Daoy (cell line): ENCODE data around the gene TROAP. TPM values are rescaled to one million over a fixed set of nuclear protein-coding genes. Genes with fewer than 3 reads are reported as not detected.
A peak's percentile ranks its signal among the peaks of the same experiment; 100 is the strongest.
"Not testable (repeated sequence)": the region's sequence is repeated elsewhere in the genome, so short reads cannot be mapped to it uniquely, and the experiment has no call there.

Source experiments
- DNase-seq: peaks from one replicate; pipeline ENCODE4 v3.0.0-alpha.2; 2015; ENCODE audit warnings: low read depth
- total RNA-seq: library from RNA; depleted of rRNA; stranded (reverse); fragments of >200 nt; shearing (Covaris generic); gene quantifications from 2 replicates; pipeline ENCODE4 v1.2.3, GENCODE V29; 2014; rRNA removed

Gene TROAP, protein sequence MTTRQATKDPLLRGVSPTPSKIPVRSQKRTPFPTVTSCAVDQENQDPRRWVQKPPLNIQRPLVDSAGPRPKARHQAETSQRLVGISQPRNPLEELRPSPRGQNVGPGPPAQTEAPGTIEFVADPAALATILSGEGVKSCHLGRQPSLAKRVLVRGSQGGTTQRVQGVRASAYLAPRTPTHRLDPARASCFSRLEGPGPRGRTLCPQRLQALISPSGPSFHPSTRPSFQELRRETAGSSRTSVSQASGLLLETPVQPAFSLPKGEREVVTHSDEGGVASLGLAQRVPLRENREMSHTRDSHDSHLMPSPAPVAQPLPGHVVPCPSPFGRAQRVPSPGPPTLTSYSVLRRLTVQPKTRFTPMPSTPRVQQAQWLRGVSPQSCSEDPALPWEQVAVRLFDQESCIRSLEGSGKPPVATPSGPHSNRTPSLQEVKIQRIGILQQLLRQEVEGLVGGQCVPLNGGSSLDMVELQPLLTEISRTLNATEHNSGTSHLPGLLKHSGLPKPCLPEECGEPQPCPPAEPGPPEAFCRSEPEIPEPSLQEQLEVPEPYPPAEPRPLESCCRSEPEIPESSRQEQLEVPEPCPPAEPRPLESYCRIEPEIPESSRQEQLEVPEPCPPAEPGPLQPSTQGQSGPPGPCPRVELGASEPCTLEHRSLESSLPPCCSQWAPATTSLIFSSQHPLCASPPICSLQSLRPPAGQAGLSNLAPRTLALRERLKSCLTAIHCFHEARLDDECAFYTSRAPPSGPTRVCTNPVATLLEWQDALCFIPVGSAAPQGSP
- total RNA-seq, result 45.5 and 48.3 TPM in 2 replicates

DNA sequence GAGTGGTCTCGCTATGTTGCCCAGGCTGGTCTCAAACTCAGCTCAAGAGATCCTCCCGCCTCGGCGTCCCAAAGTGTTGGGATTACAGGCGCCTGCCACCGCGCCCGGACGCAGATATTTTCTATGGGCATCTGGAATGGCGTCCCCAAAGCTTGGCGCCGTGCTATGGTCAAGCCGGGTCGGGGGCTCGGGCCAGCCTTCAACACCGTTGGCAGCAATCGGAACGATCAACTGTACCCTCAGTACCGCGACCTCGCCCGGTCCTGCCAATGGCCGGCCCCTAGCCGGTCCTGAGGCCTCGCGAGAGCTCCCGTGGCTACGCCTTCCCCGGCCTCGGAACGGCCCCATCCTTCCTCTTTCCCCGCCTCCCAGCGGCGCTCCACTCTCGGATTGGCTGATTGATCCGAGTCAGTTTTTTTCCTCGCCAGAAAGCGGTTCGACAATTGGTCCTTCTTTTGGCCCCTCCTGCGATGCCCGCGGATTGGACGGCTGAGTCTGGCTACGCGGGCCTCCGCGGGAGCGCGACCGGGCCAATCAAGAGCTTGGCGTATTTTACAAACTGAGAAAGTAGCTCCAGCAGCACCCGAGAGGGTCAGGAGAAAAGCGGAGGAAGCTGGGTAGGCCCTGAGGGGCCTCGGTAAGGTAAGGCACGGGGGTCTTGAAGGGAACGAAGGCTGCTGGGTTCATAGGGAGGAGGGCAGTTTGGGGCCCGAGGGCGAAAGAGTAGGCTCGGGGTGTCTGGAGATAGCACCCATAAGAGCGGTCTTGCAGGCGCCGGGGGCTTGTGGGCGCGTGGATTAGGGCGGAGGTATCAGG is at the start of gene TROAP:
Gene TROAP, plus strand, starts transcription at position 548 of the 816 bp plus-strand sequence. CDS start 354 bp downstream, outside the sequence.
- peak; percentile 99 for DNase-seq

DNA sequence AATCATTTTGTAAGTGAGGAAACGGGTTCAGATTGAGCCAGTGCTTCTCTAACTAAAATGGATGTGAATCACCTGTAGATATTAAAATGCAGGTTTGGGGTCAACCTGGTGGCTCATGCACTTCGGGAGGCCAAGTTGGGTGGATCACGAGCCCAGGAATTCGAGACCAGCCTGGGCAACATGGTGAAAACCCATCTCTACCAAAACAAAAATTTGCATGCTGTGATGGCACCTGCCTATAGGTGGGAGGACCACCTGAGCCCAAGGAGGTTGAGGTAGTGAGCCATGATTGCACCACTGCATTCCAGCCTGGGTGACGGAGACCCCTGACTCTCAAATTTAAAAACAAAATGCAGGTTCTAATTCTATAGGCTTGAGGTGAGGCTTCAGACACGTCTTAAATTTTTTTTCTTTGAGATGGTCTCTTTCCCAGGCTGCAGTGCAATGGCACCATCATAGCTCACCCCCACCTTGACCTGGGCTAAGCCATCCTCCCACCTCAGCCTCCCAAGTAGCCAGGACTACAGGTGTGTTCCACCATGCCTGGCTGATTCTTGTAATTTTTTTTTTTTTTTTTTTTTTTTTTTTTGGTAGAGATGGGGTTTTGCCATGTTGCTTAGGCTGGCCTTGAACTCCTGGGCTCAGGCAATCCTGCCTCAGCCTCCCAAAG is 49.2 kb upstream of the TROAP start:
- DNase-seq, result no peak

DNA sequence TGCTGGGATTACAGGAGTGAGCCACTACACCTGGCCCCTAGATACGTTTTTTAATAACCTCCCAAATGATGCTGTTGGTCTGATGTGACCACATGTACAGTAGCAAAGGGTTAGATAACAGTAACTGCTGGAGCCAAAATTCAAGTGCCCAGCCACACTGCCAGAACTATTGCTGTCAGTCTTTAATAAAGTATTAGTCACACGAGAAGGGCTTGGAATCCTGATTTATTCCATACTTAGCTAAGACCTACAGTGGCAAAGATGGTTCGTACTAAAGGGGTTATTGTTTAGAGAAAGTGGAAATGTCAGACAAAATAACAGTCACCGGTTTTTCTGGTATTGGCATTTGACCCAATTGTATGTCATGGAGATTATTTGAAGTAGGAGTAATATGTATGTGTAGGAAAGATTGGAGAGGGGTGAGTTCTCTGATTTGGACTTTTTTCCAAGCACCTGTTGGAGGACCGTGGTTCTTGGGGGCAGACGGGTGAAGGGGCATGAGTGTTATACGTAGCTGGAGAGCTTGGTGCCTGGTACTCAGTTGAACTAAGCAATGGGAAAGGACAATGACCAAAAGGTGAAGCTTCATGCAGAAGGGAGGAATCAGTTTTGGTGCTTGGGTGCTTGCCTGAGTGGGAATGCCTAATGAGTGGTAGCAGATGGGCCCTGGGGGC is 48.5 kb upstream of the TROAP start:
- DNase-seq, result no peak

DNA sequence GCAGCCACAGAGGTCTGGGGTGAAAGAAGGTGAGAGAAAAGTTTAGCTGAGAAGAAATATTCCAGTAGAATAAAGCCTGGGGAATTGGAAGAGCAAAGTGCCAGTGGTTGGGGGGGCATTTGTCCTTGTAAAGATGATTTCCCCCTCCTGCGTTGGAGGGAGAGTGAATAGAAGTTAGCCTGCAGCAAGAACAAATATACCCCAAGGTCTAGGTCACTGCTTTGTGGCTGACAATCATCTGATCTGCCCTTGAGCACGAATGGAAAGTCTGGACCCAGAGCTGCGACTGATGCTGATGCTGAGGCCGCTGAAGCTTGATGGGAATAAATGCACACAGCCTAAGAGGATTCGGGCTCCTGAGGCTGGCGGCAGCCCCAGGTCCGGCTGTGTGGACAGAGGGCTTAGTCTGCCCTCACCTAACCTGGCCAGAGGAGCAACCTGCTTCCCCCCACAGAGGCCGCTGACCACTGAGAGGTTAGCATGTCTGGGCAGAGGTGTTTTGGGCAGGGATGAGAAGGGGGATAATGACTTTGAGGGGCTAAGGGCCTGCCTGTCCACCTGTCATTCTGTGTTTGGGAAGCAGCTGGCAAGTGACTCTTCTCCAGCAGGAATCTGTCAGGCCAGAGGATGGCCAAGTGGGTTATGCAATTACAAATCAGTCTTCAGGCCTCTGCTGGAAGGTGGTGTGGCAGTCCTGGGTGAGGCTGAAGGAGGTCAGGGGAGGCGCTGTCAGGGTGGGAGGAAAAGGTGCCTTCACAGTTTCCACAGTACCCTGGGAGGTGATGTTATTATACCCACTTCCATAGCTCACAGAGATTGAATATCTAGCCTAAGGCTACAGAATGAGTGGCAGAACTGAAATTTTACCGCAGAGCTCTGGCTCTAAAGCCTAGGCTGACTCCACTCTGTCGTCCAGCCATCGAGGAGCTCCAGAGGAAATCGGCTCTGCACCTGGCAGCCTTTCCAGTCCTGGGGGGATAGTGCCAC is 46.5 kb upstream of the TROAP start:
- DNase-seq, result no peak

DNA sequence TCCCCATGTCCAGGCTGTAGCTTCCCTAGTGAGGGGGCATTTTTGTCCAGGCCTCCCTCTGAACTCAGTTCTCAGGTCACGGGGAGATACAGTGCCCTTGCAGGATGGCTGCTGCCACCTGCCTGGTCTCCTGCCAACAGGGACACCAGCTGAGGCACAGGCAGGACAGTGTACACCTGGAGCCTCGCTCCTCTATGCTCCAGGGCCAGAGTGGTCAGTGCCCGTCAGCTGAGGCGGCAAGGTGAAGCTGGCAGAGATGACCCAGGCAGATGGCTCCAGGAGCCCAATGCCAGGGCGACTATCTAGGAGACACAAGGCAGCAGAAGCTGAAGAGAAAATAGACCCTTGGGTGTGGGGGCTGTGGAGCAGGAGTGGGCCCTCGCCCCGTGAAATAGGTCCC is 45.6 kb upstream of the TROAP start:
- DNase-seq, result no peak

DNA sequence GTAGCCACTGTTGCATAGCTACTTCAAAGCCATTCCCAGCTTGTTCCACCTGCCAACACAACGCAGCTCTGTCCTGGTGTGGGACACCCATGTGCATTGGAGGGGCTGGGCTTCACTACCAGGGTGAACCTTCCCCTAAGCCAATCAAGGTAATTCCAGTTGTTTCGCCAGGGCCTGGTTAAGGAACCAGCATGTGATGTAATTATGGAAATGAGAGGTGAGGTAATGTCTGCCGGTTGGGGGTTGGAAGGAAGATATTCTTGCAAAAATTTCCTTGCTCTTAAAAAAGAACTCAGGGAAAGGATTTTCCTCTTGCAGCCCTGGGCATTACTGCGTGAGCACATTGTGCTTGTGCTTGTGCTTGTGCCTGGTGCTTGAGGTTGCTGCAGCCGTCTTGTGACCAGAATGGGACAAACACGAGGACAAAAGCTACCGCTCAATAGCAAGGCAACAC is 43.3 kb upstream of the TROAP start:
- no peak for DNase-seq

DNA sequence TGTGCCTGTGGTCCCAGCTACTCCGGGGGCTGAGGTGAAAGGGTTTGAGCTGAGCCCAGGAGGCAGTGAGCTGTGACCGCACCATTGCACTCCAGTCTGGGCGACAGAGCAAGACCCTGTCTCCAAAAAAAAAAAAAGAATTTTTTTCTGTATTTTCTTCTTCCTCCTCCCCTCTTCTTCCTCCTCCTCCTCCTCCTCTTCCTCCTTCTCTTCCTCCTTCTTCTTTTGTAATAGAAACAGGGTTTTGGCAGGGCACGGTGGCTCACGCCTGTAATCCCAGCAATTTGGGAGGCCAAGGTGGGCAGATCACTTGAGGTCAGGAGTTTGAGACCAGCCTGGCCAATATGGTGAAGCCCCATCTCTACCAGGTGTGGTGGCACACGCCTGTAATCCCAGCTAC is 42.5 kb upstream of the TROAP start:
- DNase-seq, result not testable (repeated sequence)

DNA sequence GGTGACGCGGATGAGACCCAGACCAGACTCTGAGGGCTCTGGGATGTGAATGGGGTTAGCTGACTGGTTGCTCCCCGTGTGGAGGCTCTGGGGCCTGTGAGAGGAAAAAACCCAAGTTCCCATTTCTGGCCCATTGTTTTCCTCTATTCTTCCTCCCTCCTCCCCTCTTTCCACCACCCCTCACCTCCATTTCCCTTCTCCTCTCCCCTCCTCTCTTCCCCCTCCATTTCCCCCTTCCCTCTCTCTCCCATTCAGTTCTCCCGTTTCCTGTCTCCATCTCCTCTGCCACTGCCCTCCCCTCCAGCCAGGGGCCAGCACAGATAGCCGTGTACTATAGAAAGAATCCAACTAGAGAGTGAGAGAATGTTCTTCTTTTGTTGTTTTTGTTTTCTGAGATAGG is 40.8 kb upstream of the TROAP start:
- DNase-seq, result no peak

DNA sequence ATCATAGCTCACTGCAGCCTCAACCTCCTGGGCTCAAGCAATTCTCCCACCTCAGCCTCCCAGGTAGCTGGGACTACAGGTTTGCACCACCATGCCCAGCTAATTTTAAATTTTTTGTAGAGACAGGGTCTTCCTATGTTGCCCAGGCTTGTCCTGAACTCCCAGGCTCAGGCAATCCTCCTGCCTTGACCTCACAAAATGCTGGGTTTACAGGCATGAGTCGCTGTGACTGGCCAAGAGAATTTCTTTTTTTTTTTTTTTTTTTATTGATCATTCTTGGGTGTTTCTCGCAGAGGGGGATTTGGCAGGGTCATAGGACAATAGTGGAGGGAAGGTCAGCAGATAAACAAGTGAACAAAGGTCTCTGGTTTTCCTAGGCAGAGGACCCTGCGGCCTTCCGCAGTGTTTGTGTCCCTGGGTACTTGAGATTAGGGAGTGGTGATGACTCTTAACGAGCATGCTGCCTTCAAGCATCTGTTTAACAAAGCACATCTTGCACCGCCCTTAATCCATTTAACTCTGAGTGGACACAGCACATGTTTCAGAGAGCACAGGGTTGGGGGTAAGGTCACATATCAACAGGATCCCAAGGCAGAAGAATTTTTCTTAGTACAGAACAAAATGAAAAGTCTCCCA is 40.2 kb upstream of the TROAP start:
- DNase-seq, result not testable (repeated sequence)

DNA sequence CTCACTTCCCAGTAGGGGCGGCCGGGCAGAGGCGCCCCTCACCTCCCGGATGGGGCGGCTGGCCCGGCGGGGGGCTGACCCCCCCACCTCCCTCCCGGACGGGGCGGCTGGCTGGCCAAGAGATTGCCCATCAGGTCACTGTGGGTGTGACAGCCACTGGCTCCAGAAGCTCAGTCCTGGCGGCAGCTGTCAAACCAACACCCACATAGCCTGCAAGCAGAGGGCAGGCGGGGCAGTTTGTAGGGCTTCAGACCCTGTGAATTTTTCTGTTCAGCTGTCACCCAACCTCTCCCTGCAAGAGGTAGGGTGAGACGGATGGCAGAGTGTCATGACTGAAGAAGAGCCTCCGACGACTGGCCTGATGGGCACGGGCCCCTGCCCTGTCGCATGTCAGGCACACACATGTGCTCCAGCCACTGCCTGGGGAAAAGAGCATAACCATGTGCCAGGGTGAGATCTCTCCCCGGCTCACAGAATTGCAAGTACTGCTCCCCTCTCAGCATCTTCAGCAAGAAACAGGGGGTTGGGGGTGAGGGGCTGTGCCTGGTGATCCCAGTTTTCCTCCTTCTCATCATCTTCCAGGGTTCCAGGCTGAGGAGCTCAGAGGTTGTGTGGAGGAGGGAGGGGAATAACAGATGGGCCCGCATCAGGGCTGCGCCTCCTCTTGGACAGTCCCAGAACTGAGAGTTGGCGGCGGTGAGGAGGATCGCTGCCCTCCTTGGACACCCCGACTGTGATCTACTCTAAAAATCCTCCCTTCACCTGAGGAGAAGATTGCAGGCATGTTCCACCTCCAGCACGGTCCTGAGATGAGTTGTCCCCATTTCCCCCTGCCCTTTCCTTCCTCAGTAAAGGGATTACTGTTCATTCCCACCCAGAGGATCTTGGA is 39.3 kb upstream of the TROAP start:
- DNase-seq, result no peak

DNA sequence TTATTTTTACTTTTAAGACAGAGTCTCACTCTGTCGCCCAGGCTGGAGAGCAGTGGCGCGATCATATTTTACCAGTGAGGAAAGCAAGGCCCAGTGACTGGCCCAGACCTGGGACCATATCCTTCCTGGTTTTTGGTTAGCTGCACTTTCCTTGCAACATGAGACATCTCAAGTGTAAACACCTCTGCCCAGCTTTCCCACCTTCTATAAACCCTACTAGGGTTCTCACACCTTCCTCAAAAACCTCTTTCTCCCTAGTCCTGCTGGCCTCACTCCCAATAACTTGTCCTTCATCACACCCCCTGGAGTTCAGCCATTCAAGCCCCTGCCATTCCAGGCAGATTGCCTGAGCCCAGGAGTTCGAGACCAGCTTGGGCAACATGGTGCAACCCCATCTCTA is 38.4 kb upstream of the TROAP start:
- no peak for DNase-seq

DNA sequence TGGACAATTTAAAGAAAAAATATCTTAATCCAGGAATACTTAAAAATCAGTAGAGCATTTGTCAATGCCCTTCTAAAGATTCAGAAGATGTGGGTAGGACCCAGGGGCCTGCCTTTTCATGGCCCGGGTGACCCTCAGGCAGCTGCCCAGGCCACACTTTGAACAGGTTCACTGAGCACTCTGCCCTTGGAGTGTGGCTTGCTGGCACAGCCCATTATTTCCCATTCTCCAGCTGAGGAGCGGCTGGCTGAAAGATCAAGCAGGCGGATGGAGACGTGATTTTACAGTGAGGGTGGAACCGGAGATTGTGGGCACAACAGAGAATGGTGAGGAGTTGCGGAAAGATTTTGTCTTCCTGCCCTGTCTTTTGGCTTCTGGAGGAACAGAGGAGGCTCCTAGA is 35.2 kb upstream of the TROAP start:
- no peak for DNase-seq

DNA sequence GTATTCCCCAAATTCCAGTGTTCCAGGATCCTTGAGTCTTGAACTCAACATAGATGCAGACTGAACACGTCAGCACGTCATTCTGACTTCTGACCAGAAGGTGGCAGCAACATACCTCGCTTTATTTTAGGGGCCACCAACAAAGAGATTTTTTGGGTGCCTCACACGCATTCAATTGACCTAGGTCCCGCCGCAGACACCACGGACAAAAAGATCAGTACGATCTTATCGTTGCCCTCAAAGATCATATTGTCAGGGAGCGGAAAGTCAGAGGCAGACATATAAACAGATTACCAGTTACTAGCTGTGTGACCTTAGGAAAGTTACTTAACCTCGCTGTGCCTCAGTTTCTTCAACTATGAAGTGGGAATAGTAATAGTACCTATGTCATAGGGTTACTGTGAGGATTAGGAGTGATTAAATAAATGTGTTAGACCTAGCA is 34.6 kb upstream of the TROAP start:
- DNase-seq, result peak; percentile 62

DNA sequence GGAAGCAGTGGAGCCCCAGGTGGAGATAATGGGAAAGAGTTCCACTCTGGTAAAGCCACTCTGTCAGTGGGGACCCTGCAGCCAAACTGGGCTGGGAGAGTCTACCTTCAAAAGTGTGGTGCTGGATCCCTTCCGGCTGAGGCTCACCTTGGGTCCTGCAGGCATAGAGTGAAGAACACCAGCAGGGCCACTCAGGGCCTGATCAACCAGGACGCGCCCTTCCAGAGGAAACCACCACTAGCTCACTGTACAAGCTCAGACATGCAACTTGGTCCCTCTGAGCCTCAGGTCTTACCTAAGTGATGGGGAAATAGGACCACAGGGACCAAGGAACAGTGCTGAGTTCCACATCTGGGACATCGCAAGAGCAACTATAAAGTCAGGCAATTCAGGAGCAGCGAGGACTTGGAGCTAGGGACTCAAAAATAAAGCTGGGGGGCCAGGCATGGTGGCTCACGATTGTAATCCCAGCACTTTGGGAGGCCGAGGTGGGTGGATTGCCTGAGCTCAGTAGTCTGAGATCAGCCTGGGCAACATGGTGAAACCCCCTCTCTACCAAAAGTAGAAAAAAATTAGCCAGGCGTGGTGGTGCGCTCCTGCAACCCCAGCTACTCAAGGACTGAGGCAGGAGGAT is 34.0 kb upstream of the TROAP start:
- no peak for DNase-seq

DNA sequence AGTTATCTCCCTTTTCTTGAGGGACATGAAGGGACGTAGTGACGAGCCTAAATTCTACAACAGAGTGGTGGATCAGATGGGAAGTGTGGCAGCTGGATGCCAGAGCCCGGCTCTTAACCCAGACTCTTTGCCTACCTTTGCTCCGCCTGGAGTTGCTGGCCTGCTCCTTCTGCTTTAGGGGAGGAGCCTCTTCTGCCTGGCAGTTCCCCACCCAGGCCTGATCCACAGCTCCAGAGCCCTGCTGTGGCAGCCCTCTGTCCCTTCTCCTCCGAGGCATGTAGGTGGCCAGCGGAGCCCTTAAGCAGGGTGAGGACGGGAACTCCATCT is 30.4 kb upstream of the TROAP start:
- no peak for DNase-seq

DNA sequence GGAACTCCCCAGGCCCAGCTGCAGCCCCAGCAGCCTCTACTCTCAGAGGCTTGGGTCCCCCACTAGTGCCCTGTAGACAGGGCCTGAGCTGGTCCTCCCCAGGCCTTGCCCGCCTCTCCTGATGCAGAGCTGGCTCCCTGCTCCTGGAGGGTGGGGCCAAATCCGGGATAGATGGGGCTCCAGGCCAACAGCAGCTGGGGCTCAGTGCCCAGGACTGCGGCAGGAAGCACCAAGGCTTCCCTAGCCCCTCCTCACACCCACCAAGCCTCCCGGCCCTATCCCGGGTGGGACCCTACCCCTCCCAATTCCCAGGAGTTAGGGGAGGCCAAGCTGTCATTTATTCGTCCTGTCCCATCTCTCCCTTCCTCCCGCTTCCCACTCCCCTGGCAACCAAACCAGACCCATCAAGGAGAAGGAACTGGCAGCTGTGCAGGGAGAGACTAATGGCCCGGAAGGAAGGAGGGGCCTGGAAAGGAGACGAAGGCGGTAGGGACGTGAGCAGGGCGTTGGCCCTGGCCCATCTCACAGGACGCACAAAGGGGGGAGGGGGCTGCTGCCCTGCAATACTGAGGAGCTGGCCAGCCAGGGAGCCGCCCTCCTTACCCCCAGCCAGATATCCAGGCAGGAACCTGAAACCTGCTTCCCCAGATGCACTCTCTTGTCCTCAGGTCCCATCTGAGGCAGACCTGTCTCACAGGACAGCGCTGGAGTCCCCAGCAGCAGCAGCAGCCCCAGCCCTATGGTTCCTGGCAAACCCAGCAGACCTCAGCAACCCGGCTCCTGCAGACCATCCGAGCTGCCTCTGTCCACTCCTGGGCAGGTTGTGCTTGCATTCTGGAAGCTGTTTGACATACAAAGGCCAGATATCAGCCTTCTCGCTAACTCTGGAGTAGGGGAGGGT is 29.7 kb upstream of the TROAP start:
- DNase-seq, result no peak
